D721Med (cell line): ENCODE results near the gene SLC35A3.
"Not testable (repeated sequence)": the region's sequence is repeated elsewhere in the genome, so short reads cannot be mapped to it uniquely, and the experiment has no call there.

Experiments used
- DNase-seq: peaks from one replicate; pipeline ENCODE4 v3.0.0; 2011; ENCODE audit warnings: low spot score; ENCODE audit not compliant: insufficient read length
- FAIRE-seq: peaks from 2 replicates; lab custom pipeline; 2011; peaks lifted over from hg19 to GRCh38; lab: Jason Lieb, UNC
- TF ChIP-seq, protein P1 (sequence below): IDR thresholded peaks from 2 replicates; pipeline ENCODE4 v1.5.1; 2012; ENCODE audit warnings: mild to moderate bottlenecking, control low read depth; ENCODE audit not compliant: insufficient read depth; ENCODE audit errors: missing control alignments

The SLC35A3 gene

DNA sequence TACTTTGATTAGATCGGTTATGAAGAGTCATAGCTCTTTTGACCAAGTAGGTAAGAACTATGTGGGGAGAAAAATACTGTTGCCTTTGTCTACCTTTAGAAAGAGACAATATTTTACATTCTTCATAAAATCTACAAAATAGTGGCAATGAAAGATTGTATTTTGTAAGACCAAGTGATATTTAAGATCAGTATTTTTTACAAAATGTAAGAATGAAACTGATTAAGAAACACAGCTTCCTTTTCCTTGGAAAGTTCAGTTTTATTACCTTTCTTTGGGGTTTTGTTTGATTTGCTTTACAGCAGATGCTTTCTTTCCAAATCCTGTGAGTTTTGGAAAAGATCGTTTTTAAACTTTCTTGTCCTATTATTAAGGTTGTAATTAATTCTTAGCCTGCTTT is 69.8 kb downstream of the SLC35A3 start:
- DNase-seq (no peak), FAIRE-seq (no peak)
- TF ChIP-seq, protein P1, sequence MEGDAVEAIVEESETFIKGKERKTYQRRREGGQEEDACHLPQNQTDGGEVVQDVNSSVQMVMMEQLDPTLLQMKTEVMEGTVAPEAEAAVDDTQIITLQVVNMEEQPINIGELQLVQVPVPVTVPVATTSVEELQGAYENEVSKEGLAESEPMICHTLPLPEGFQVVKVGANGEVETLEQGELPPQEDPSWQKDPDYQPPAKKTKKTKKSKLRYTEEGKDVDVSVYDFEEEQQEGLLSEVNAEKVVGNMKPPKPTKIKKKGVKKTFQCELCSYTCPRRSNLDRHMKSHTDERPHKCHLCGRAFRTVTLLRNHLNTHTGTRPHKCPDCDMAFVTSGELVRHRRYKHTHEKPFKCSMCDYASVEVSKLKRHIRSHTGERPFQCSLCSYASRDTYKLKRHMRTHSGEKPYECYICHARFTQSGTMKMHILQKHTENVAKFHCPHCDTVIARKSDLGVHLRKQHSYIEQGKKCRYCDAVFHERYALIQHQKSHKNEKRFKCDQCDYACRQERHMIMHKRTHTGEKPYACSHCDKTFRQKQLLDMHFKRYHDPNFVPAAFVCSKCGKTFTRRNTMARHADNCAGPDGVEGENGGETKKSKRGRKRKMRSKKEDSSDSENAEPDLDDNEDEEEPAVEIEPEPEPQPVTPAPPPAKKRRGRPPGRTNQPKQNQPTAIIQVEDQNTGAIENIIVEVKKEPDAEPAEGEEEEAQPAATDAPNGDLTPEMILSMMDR: no peak

DNA sequence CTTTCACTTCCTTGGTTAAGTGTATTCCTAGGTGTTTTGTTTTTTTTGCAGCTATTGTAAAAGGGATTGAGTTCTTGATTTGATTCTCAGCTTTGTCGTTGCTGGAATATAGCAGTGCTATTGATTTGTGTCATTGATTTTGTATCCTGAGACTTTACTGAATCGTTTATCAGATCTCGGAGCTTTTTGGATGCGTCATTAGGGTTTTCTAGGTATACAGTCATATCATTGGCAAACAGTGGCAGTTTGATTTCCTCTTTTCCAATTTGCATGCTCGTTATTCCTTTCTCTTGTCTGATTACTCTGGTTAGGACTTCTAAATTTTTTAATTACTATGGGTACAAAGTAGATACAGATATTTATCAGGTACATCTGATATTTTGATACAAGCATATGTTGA is 75.4 kb downstream of the SLC35A3 start:
- FAIRE-seq: no peak
- TF ChIP-seq, protein P1: no peak
- no peak for DNase-seq

GRCh38 chr1:100047235-100047708 is 77.5 kb downstream of the SLC35A3 start:
- DNase-seq, FAIRE-seq: not testable (repeated sequence)

DNA sequence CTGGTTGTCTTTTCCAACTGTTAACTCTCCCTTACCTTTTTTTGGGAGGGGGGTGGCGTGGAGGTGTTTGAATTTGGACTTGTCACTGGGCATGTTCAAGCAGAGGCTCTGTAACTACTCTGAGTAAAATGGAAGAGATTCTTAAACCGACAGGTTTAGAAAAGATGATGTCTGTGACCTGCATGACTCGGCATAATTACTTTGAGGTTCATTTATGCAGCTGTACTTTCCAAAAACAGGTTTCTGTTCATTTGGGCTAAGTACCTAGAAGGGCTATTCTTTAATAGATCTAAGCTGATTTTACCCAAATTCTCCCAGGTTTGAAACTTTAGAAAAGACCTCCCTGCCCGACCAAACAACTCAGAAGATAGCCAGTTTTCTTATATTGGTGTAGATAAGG is 80.3 kb downstream of the SLC35A3 start:
- FAIRE-seq: no peak
- no peak for DNase-seq
- TF ChIP-seq, protein P1: no peak

DNA sequence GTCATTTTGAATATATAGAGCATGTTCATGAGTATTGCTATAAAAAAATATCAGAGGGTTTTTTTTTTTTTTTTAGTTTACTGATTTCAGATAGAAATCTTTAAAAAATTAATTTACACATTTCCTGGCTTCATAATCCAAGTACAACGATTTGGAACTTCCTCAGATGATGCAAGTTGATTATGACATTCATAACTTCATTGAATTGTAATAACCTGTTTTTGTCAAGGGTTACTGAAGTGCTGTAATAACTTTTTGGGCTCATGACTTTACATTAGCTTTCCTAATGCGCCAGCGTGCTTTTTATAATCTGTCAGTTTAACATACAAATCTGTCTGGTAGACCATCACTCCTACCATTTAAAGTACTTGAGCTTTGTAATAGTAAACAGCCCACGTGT is 81.6 kb downstream of the SLC35A3 start:
- no peak for FAIRE-seq
- TF ChIP-seq, protein P1: no peak
- DNase-seq: no peak

- FAIRE-seq (no peak), DNase-seq (no peak)
- TF ChIP-seq, protein P1: no peak
Measured at GRCh38 chr1:100051893-100052292, 82.1 kb downstream of the SLC35A3 start.

DNA sequence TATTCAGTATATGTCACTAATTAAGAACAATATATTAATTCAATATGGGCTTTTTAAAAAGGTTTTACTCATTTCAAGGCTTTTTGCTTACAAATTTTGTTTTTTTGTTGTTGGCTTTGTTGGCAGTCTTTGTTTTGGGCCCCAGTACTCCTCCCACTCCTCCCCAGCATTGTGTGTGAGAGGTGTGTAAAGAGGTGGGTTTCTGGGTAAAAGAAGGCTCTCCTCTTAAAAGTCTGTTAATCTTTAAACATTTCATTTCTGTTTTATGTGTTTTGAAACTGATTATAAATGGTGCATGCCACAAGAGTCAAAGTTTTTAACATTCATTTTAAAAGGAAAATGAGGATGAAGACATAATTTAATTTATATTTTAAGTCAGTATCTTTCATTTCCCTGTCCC is 83.3 kb downstream of the SLC35A3 start:
- DNase-seq (no peak), FAIRE-seq (no peak)
- TF ChIP-seq, protein P1: no peak

DNA sequence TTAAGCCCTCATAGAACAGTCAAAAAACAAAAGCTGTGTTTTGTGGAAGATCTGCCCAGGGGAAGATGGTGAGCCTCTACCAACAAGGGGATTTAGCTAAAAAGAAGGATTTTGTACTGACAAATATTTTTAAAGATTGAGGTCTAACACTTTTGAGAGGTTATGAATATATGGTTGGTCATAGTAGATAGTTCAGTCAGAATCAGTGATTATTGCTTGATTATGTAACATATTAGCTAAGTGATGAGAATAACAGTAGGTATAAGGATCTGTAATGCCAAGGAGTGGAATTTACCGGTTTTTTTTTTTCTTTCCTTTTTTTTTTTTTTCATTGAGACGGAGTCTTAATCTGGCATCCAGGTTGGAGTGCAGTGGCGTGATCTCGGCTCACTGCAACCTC is 83.9 kb downstream of the SLC35A3 start:
- FAIRE-seq: no peak
- TF ChIP-seq, protein P1: no peak
- DNase-seq: no peak
